NCI-H2029 treated with DMSO at 0.1 percent for 48 hours (cell line): ENCODE measurements around the gene KLF14.
A peak's percentile ranks its signal among the peaks of the same experiment; 100 is the strongest.
"Not testable (repeated sequence)": the region's sequence is repeated elsewhere in the genome, so short reads cannot be mapped to it uniquely, and the experiment has no call there.

ENCODE experiments used
- DNase-seq: peaks from one replicate; lab custom pipeline; 2025; lab: John Stamatoyannopoulos, UW

The KLF14 gene

DNA sequence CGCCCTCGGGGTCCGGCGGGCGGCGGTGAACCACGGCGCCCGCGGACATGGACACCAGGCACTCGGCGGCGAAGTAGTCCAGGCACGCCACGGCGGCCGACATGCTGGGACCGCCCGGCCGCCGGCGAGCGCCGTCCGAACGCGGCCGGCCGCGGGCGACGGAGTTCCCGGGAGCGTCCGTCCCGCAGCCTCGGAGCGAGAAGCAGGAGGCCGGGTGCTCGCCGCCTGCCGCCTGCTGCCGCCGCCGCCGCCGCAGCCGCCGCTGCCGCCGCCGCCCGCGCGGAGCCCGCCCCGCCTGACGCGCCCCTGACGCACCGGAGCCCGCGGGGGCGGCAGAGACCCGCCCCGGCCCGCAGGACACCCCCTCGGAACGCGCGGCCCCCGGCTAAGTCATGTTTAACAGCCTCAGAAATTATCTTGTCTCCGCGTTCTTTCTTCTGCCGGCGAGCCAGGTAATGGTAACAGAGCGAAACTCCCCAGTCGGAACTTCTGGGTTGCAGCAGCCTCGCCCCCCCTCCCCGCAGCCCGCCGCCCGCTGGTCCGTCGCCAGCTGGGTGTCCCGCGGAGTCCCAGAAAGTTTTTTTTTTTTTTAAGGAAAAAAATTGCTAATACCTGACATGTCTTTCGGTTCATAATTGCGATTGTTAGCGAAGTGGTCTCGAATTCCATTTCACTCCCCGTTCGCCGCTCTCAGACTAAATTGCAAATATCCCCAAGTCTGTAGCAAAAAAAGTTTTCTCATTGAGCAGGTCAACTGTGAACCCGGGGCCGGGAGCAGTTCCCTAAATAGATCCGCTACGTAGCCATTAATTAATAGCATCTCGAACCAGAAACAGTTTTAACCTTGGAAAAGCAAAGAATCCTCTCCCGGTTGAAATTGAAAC, at the start of gene KLF14:
TSS of gene KLF14 (minus strand) at position 277 of the 884 bp plus-strand sequence. CDS start at position 103, 174 bp downstream.
- peak; percentile 44 for DNase-seq

DNA sequence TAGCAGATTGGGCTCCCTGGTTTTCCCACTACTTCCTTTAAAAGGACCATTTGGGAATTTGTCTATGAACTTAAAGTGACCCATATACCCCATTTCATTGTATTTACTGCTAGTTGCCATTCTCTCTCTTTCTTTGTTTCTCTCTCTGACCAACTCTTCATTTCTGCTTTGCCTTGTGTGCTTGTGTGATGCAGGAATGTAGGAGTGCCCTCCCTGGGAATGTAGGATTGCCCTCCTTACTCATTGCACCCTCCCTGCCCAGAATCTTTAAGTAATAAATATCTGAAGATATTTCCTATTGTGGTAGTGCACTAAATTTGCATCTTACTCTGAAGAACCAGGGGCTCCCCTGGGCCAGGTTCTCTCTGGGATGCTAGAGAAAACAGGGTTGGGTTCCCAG, 47.3 kb upstream of the KLF14 start:
- no peak for DNase-seq

DNA sequence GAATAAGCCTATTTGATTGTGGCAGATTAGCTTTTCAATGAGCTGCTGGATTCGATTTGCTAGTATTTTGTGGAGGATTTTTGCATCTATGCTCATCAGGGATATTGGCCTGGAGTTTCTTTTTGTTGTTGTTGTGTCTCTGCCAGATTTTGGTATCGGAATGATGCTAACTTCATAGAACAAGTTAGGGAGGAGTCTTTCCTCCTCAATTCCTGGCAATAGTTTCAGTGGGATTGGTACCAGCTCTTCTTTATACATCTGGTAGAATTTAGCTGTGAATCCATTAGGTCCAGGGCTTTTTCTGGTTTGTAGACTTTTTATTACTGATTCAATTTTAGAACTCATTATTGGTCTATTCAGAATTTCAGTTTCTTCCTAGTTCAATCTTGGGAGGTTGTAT, 43.4 kb upstream of the KLF14 start:
- DNase-seq: no peak

DNA sequence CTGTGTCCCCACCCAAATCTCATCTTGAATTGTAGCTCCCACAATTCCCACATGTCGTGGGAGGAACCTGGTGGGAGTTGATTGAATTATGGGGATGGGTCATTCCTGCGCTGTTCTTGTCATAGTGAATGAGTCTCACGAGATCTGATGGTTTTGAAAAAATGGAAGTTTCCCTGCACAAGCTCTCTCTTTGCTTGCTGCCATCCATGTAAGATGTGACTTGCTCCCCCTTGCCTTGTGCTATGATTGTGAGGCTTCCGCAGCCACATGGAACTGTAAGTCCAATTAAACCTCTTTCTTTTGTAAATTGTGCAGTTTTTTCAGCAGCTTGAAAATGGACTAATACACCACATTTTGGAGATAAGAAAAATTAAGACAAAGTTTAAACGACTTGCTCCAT, 38.4 kb upstream of the KLF14 start:
- DNase-seq: not testable (repeated sequence)

DNA sequence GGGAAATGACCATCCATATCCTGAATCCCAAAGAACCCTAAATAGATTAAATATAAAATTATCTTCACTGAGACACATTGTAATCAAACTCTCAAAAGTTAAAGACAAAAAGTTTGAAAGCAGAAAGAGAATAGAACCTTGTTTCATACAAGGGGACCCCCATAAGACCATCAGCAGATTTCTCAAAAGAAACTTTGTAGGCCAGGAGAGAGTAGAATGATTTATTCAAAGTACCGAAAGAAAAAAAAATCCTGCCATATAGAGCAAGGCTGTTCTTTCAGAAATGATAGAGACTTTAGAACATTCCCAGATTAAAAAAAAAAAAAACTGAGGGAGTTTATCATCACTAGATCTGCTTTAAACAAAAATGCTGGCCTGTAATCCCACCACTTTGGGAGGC, 34.8 kb upstream of the KLF14 start:
- no peak for DNase-seq

DNA sequence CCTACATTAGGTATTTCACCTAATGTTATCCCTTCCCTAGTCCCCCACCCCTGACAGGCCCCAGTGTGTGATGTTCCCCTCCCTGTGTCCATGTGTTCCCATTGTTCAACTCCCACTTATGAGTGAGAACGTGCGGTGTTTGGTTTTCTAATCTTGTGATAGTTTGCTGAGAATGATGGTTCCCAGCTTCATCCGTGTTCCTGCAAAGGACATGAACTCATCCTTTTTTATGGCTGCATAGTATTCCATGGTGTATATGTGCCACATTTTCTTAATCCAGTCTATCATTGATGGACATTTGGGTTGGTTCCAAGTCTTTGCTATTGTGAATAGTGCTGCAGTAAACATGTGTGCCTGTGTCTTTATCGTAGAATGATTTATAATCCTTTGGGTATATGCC, 30.6 kb upstream of the KLF14 start:
- not testable (repeated sequence) for DNase-seq

DNA sequence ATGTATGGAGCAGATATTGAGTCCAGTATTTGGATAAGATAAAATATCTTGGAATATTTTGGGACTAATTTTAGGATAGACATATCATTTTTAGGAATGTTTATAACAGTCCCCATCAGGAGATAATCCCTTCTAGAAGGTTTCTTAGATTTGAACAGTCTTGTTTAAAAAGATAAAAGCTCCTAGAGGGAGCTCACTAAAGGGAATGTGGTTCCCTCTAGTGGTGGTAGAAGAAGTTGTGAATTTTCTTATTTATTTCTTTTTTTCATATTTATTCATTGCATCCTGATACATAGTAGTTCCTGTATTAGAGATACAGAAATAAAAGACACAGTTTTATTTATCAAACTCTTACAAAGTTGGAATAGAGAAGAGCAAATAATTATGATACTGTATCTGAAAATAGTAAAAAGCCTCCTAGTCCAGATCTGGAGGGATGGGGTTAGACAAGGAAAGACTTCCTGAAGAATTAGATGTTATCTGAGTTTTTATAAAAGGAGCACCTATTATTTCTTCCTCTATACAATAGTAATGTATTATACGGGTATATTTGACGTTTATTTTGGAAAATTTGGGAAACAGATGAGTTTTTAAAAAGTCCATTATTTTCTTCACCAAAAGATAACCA, 24.5 kb upstream of the KLF14 start:
- DNase-seq: peak; percentile 30

DNA sequence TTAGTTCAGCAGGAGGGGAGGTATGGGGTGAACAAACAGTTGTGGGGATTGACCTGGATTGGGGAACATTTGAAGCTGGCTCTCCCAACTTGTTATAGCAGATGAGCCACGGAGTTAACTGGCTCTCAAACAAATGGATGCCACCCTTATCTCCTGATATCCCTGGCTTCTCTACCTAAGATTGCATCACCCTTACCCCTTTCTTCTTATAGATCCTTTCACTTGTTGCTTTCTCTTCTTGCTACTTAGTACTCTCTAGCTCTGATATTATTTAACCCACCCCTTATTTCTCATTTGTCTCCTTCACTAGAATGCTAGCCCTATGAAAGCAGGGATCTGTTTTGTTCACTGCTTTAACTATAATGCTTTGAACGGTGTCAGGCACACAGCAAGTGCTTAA, 22.3 kb upstream of the KLF14 start:
- DNase-seq: no peak

DNA sequence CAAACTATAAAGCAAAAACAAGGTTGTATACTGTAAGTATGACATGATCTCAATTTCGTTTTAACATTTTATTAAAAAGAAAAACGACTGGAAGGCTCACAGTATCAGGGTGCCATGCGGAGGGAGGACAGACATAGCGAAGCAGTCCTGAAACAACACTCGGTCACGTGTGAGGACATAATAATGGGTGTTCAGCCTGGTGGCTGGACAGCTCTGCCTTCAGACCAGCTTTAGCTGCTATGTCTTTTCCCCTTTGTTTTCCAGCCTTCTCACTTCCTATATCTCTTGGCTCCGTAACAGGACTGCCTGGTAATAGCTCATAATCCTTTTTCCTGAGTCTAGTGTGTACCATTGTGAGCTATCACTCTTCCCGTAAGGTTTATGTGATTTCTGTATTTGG, 18.4 kb upstream of the KLF14 start:
- no peak for DNase-seq

DNA sequence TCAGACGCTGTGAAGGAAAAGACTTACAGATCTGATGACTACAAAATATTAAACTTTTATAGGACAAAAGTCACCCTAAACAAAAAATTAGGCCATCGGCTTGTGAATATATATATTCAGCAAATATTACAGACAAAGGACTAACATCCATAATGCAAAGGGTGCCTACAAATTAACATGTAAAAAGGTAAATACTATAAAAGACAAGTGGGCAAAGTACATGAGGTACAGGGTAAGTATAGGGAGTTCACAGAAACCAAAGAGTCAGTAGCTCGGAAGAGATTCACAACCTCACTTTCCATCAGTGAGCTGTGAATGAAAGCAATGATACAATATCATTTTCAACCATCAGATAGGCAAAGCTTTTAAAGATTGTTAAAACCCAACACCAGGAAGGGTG, 16.7 kb upstream of the KLF14 start:
- DNase-seq: no peak

DNA sequence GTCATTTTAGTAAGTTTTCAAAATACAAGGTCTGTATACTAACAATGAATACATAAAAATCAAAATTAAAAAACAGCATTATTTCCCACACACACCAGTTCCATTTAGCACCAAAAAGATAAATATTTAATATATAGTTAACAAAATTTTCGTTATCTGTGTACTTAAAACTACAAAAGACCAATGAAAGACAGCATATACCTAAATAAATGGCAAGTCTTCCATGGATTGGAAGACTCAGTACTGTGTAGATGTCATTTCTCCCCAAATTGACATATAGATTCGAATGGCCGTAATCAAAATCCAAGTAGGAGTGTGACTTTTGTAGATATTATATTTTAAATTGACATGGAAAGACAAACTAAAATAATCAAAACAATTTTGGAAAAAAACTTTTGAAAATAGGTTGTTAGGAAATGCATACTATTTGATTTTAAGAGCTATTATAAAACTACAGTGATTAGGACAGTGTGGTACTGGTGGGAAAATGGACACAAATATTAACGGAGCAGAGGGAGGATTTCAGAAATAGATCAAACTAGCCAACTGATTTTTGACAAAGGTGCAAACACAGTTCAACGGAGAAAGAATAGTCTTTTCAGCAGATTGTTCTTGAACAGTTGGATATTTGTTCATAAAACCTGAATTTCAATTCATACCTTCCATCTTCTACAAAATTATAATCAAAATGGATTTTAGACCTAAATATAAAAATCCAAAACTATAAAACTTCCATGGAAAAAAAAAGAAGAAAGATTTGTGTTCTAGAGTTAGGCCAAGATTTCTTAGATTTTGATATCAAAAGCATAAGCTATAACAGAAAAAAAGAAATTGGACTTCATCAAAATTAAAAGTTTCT, 14.8 kb upstream of the KLF14 start:
- DNase-seq: no peak

DNA sequence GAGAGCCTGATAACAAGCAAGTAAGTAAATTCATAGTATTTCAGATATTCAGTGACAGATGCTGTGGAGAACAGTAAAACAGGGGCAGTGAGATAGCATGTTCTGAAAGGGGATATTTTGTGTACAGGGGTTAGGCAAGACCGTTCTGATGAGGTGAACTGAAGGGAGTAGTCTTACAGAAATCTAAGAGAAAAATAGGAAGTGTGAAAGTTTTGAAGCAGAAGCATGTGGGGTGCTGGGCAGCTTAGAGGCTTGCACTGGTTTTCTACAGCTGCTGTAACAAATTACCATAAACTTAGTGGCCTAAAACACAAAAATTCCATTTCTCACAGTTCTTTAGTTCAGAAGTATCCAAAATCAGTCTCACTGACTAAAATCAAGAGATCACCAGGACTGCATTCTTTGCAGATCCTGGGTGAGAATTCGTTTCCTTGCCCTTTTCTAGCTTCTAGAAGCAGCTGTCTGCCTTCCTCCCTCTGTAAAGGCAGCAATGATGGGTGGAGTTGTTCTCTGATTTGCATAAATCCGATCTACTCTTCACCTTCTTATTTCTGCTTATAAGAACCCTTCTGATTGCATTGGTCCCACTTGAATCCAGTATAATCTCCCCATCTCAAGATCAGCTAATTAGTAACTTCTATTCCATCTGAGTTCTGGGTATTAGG, 7.5 kb upstream of the KLF14 start:
- DNase-seq: no peak

DNA sequence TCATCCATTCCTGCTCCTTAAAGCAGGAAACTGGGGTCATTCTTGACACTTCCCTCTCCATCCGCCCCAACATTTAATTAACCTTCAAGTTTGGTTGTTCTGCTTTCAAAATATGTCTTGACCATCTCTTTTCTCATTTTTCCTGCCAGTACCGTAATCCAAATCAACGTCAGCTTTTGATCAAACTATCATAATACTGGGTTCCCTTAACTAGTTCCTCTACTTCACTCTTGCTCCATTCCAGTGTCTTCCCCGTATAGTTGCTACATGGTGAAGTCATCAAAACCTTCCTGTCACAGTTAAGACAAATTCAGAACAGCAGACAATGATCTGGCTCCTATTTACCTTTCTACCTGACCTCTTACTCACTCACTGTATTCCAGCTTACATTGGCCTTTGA, 6.6 kb upstream of the KLF14 start:
- no peak for DNase-seq

DNA sequence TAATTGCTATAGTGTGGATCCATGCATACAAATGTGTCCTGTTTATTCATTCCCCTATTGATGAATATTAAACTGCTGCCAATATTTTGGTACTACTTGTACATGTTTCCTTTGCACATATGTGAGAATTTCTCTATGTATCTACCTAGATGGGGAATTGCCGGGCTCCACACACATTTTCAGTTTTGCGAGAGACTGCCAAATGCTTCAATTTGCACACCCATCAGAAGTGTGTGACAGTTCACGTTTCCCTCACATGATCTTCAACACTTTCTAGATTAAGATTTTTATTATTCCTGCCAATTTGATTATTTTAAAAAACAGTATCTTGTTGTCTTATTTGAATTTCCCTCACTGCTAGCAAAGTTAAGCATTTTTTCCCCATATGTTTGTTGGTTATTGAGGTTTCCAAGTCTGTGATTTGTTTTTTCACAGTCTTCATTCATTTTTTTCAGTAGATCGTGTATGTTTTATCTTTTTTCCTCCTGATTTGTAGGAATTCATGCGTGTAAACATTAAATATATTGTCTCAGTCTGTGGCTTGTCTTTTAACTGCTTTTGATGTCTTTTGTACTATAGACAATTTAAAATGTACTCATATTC, 2.4 kb upstream of the KLF14 start:
- no peak for DNase-seq

DNA sequence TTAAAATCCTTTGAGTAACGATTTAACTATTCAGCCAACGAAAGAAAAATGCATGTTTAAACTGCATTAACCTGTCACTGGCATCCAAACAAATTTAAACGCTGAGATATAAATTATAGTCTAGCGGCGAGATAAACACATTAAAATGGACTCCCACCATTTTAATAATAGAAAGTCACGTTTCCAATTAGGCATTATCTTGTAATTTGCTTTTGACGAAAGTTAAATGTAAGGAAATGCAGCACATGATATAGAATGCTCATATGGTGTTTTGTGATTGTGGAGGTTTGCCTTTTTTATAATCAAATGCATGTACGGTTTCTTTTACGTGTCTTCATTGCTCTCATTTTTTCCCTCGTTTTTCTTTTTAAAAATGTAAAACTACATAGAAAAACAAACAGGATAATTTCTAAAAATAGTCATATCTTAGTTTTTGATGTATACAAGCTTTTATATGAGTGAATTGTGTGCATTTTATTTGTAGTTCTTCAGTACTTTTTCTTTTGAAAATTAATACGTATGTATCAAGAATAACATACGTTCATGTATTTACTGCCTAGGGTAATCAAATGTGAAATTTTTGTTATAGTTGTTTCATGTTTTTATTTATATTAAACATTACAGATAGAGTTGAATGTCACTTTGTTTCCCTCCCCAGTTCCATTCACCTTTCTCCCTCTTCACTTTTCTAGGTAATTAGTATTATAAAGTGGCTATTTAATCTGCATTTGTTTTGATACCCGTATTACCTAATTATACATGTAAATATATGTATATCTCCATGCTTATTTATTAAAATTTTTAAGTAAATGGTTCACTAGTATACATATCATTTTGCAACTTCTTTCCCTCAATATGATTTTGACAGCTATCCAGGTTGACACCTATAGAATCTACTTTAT, 1.1 kb upstream of the KLF14 start:
- peak; percentile 61 for DNase-seq

DNA sequence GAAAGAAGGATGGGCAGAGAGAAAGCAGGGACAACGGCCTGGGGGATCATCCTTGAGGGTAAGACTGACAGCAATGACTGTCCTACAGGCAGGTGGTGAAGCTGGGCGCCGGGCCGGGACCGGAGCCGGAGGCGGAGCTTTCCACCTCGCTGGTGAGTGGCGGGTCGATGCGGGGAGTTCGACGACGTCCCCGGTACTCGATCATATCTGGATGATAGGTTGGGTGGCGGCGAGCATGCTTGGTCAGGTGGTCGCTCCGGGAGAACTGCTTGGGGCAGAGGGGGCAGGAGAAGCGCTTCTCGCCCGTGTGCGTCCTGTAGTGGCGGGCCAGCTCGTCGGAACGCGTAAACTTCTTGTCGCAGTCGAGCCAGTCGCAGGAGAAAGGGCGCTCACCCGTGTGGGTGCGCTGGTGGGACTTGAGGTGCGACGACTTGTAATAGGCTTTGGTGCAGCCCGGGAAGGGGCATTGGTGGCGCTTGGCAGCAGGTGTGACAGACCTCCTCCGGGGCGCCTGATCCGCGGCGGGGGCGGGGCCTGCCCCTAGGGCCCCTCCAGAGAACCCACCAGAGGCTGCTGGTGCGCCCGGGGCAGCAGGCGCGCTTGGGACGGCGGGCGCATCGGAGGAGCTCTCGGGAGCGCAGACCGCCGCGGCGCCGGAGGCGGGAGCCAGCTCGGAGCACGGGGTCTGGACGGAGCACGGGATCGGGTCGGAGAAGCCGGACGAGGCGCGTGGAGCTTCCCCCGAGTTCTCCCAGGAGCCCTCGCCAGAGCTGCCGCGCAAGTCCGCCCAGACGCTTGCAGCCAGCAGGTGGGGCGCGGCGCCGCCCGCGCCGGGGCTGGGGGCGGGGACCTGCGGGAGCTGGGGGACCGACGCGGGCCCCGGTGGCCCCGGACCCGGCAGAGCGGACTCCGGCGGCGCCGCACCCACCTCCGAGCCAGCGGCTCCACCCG, 752 bp downstream of the KLF14 start:
- DNase-seq: no peak

DNA sequence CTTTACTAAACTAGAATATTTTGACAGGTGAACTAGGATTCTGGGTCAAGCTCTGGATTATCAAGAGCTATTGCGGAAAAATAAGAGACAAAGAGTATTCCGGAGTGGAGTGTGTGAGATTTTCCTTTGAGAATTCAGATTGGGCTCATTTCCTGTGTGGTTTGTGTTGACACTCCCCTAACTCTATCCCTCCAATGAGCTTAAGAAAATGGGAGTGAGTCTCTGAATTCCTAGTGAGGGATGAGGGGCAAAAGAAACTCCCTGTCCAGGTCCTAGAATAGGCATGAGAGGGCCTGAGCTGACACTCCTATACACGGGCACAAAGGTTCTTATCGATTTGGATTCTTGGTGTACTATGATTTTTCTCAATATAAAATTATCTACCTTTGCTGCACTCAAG, 10.2 kb downstream of the KLF14 start:
- DNase-seq: no peak

DNA sequence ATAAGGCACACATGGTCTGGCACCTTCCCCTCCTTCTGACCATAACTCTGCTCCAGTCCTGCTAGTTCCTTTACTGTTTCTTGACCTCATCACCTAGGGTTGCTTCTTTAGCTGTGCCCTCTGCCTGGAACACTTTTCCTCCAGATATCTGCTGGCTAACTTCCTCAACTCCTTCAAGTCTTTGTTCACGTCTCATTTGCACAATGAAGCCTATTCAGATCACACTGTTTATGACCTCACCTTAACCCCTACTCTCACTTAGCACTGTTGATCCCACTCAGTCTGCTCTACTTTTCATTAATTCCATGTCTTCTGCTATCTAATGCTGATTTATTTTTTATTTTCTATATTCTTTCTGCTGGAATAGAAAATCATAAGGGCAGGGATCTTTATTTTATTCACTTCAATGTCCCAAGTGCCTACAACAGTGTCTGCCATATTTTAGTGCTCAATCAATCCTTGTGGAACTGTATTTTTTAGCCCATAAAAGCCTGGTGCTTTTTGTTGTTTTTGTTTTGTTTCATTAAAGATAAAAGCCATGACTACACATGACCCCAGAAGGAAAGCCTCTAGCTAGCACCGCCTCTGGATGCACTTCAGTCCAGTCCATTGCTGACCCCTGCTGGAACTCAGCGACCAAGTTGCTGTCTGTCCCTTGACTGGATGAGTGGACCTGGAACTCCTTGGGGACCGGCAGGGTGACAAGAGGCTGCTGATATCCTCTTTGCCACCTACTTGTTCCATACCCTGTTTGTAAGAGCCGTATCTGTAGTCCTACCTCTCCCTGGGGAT, 12.3 kb downstream of the KLF14 start:
- DNase-seq: no peak

DNA sequence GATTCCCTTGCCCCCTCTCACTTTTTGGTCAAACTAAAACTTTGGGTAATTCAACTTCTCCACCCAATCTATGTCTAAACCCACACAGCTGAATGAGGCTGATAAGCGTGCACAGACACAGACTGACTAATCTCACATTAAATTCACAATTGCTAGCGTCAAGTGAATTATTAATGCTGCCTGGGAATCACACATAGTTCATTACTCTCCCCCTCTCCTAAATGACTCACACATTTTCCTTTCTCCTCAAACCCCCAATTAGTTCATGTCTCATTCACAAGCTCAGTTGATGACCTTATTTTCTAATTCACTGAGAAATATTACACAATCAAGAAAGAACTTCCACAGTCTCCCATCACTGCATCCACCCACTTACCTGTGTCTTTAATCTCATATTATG, 14.5 kb downstream of the KLF14 start:
- DNase-seq: no peak
